MV-4-11 (cell line): ENCODE data around the gene CHCHD6.

Experiments used
- DNase-seq: peaks from one replicate; lab custom pipeline; 2025; lab: John Stamatoyannopoulos, UW

CHCHD6 gene

DNA sequence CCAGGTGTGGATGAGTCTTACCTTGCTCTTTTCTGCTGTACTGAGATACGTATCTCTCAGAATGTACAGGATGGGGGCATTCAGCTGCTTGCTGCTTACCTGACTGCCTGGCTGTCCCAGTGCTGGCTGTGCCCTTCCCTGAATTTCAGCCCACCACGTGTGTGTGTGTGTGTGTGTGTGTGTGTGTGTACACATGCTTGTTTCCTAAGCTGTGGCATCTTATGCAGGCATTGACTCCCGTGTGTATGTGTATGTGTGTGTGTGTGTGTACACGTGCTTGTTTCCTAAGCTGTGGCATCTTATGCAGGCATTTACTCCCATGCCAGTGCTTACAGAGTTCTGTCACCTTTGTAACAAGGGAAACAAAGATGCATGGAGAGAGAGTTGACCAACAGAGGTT is 218.4 kb downstream of the CHCHD6 start:
- DNase-seq = no peak

GRCh38 chr3:126923423-126923822 is 219.4 kb downstream of the CHCHD6 start:
- no peak for DNase-seq

GRCh38 chr3:126923895-126924294 is 219.9 kb downstream of the CHCHD6 start:
- no peak for DNase-seq

DNA sequence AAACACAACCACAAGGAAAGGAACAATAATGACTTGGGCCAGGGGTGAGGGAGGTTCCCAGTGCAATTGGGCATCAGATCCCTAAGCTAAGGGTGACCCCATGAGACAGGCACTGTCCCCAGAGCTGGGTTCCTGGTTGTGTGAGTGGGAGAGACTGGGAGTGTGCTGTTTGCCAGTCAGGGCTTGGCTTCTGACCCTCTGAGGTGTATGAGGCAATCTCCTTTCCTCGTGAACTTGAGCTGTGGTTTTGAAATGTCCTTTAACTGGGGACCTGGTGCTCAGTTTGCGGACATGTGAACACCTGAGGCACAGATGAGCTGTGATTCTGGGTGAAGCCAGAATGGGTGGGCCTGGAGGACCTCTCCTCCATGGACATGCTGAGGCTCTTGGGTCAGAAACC is 220.4 kb downstream of the CHCHD6 start:
- no peak for DNase-seq

DNA sequence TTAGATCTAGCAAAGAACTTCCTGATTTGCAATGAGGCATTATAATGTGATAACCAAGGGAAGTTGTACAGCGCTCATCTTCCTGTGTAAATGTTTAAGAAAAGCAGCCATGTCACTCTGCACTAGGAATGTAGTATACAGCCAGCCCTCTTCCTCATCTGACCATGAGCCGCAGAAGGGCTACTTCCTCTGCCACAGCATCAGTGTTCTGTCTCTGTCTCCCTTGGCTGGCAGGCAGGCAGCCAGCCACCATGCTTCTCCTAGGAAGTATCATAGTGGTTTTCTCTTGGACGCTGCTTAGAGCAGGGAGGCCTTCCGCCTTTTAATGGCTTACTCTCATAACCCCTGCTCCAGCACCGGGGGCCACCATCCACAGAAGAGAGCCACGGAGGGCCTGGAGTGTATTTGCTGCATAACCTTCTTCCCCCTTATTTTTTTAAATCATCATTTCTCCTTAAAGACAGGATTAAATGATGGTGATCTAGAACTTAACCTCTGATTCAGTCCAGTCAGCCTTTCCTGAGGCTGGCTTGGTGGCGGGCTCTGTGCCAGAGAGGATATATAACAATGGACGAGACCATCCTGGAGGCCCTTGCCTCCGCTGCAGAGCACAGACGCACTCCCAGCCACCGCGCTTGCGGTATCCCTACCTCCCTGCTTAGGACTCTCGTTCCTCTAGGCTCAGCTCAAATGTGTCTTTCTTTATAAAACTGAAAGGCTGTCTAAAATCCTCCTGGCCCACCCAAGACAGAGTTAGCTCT is 221.6 kb downstream of the CHCHD6 start:
- DNase-seq = peak; percentile 71

- DNase-seq = no peak
Observed at GRCh38 chr3:126926684-126927400, 222.8 kb downstream of the CHCHD6 start.

DNA sequence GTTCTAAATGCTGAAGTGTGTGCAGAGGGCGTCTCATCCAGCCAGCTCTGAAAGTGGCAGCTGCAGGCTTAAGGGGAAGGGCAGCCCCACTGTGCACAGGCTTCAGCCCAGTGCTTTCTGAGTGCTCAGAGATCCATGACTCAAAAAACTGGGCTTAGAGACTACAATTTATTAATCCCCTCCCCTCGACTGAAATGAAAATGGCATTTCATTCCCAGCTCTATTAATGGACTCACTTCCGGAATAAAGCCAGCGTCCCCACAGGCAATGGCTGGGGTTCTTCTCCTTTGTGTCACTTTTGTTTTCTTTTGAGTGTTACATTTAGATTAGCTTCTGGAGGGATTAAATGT is 223.3 kb downstream of the CHCHD6 start:
- DNase-seq = no peak

DNA sequence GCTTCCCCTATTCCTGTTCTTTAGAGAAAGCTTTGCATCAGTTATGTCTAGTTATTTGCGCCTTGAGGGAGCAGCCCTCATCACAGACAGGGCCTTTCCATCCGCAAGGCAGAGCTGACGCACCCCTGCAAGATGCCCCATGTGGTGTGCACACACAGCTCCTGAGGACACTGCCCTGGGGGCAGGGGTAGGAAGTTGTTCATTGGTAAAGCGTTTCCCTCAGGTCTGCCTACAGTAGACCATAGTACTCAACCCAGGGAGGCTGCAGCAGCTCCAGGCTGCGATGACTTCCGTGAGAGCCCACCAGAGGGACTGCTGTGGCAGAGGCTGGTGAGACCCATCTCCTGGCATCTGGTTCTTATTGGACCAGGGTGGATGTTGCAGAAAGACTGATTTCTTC is 223.8 kb downstream of the CHCHD6 start:
- DNase-seq = no peak

DNA sequence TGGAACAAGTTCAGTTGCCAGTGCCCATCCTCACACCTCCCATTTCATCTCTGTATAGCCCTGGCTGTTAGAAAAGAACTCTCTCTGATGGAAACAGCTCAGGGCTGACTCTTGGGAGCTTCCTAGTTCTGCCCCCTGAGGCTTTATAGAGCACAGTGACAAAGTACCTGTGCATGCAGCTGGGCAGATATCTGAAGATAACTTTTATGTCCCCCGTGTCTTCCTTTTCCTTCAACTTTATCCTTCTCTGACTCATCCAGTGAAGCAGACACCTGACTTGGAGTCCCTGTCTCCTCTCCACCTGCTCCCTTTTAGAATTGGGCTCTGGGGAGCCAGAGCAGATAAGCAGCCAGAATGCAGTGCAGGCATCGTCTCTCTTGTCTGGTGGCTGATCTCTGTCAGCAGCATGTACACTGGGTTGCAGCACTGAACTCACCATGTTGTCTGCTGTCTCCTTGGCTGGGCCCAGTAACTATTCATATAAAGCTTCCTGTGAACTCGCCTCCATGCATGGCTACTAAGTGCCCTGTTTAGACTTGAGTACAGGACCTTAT is 225.0 kb downstream of the CHCHD6 start:
- DNase-seq = no peak

- no peak for DNase-seq
Observed at GRCh38 chr3:126930936-126931600, 227.0 kb downstream of the CHCHD6 start.

- DNase-seq = no peak
Observed at GRCh38 chr3:126931806-126932187, 227.8 kb downstream of the CHCHD6 start.

GRCh38 chr3:126932188-126932931 is 228.3 kb downstream of the CHCHD6 start:
- no peak for DNase-seq

DNA sequence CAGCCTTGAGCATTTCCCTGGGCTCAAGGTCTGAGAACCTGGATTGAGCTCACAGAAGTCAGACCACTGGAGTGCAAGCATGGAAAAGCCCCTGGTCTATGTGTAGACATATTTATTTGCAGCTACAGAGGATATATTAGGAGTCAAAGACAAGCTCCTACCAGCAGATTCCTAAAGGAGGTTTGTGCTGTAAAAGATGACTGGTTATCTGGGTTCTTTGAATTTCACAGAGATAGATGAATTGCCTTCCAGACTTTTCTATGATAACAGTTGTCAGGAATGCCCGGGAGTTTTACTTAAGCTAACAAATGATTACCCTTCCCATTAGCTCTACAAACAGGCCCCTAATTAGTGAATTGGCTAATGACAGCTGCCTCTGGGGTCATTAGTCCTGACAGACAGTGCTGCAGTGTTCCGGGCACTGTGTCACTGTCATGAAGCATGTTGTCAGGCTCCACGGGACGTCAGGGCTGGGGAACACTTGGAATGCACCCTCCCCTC is 230.0 kb downstream of the CHCHD6 start:
- no peak for DNase-seq

DNA sequence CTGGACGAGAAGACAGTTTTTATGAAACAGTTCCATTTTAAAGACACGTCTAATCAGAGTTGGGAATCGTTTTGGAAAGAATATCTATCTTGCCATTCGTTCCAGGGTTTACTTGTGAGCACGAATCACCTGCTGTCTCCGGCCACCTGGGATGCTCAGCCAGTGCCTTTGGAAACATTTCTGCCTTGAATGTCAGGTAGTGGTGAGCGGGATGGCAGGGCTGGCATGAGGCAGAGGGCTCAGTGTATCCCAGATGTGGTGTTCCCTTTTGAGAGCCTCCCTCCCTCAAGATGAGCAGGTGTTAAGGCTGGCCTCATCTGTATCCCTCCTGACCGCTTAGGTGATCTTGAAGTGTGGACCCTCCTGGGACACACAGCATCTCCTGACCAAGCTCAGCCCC is 231.0 kb downstream of the CHCHD6 start:
- no peak for DNase-seq

- peak; percentile 20 for DNase-seq
Observed at GRCh38 chr3:126935756-126936509, 231.9 kb downstream of the CHCHD6 start.

- no peak for DNase-seq
Observed at GRCh38 chr3:126936853-126937425, 232.9 kb downstream of the CHCHD6 start.

- no peak for DNase-seq
Observed at GRCh38 chr3:126937533-126937932, 233.5 kb downstream of the CHCHD6 start.

GRCh38 chr3:126937973-126938372 is 233.9 kb downstream of the CHCHD6 start:
- DNase-seq = no peak

DNA sequence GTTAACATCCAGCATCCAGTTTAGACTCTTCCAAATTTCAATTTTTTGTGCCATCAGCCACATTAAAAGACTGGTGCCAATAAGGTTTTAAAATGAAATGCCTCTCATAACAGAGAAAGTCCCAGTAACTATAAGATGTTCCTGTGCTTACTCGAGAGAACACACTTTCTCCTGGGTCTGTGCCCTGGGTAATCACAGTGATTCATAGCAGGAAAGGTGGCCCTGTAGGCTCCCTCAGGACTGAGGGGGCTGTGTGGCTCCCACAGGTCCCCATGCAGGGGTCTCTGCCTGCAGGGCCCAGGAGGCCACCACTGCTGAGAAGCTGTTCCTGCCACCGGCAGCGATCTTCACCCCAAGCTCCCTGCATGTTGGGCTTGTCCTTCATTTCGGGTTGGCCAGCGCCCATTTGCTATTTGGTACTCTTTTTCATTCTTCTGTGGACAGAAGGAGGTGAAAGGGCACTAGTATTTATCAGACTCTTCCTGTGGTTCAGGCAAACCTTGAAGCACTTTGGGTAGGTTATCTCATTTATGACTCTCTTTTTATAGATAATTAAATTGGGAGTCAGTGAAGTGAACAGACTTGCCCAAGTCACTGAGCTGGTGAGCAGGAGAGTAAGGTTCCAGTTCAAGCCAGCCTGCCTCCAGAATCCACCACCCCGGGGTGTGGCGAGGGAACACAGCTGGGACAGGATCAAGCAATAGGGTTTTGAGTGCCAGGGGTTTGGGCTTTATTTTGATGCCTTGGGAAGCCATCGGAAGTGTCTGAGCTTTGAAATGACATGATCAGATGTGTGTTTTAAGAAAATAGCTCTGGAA is 234.7 kb downstream of the CHCHD6 start:
- no peak for DNase-seq

DNA sequence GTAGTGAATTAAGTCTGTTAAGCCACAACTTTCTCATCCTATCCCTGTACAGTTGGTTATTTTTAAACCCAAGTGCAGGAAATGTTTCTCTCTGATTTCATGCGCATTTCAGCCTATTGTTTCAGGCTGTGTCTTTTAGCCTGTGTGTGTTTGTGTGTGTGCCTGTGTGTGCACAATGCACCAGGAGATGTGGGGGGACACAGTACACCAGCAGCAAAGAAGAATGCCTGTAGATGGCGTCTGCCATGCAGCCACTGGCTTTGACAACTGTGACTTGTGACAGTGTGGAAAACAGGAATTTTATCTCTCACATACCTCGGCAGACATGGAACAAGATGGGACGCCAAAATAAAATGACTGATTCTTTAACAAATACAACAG is 235.3 kb downstream of the CHCHD6 start:
- no peak for DNase-seq
